Activated T-cell treated with anti-CD3 and anti-CD28 coated beads, Interleukin-2, amount 50 U/mL, for 24 hours (primary cell): ENCODE data around the gene COA5.
A peak's percentile ranks its signal among the peaks of the same experiment; 100 is the strongest.

ENCODE experiments used
- DNase-seq: peaks from one replicate; pipeline ENCODE4 v3.0.0-alpha.2; 2020
- H3K27ac Mint-ChIP-seq: 2 replicates; pipeline ENCODE4 v1.8.0; 2020; ENCODE audit warnings: mild to moderate bottlenecking, mixed read lengths
- H3K27me3 Mint-ChIP-seq: 2 replicates; pipeline ENCODE4 v1.8.0; 2020; ENCODE audit warnings: mixed read lengths
- H3K36me3 Mint-ChIP-seq: 2 replicates; pipeline ENCODE4 v1.8.0; 2020; ENCODE audit warnings: low read depth, mixed read lengths
- H3K4me1 Mint-ChIP-seq: 2 replicates; pipeline ENCODE4 v1.8.0; 2020; ENCODE audit warnings: low read depth, mixed read lengths
- H3K4me3 Mint-ChIP-seq: 2 replicates; pipeline ENCODE4 v1.8.0; 2020; ENCODE audit warnings: mild to moderate bottlenecking, moderate library complexity, mixed read lengths
- H3K9me3 Mint-ChIP-seq: 2 replicates; pipeline ENCODE4 v1.8.0; 2020; ENCODE audit warnings: mixed read lengths

COA5 gene

DNA sequence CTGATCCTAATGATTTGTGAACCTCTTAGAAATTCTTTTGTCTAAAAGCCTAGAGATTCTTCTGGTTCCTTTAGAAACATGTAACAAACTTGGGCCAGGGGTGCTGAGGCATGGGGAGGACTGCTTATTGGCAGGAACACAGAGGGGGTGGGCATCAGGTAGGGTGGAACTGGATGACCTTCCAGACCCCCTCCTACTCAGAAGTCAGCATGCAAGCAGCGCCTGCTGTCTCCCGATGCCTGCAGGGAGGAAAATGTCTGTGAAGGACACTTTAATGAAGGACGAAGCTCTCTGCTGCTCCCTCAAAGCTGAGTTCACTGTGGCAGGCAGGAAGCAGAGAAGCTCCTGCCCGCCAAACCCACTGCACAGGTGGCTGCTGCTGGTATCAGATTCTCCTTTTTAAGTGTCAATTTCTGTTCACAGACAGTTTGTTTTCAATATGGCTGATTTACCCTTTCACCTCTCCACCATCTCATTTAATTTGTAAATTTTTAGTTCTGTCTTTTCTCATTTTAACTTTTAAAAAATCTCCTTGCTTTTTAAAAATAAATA is 19.4 kb downstream of the COA5 start:
- peaks cover 91% of the 10 kb centered on the region for H3K36me3 Mint-ChIP-seq
- no peaks in the 10 kb centered on the region for H3K27me3 Mint-ChIP-seq
- peaks cover 8% of the 10 kb centered on the region for H3K4me1 Mint-ChIP-seq
- H3K9me3 Mint-ChIP-seq = peaks cover 2% of the 10 kb centered on the region
- peak overlapping the region; percentile 74 for H3K27ac Mint-ChIP-seq
- no peak overlapping the region for H3K4me3 Mint-ChIP-seq
- DNase-seq = no peak

GRCh38 chr2:98586551-98587140 is 21.7 kb downstream of the COA5 start:
- Mint-ChIP-seq H3K4me3 (no peak overlapping the region), H3K36me3 (peaks cover 89% of the 10 kb centered on the region), H3K9me3 (no peaks in the 10 kb centered on the region), H3K27me3 (no peaks in the 10 kb centered on the region), H3K27ac (peak overlapping the region; percentile 12), H3K4me1 (peaks cover 8% of the 10 kb centered on the region)
- no peak for DNase-seq

GRCh38 chr2:98585386-98585785 is 22.9 kb downstream of the COA5 start:
- Mint-ChIP-seq H3K27me3 (no peaks in the 10 kb centered on the region), H3K27ac (peak overlapping the region; percentile 69), H3K4me1 (peaks cover 7% of the 10 kb centered on the region), H3K4me3 (no peak overlapping the region), H3K9me3 (no peaks in the 10 kb centered on the region), H3K36me3 (peaks cover 85% of the 10 kb centered on the region)
- DNase-seq = no peak

DNA sequence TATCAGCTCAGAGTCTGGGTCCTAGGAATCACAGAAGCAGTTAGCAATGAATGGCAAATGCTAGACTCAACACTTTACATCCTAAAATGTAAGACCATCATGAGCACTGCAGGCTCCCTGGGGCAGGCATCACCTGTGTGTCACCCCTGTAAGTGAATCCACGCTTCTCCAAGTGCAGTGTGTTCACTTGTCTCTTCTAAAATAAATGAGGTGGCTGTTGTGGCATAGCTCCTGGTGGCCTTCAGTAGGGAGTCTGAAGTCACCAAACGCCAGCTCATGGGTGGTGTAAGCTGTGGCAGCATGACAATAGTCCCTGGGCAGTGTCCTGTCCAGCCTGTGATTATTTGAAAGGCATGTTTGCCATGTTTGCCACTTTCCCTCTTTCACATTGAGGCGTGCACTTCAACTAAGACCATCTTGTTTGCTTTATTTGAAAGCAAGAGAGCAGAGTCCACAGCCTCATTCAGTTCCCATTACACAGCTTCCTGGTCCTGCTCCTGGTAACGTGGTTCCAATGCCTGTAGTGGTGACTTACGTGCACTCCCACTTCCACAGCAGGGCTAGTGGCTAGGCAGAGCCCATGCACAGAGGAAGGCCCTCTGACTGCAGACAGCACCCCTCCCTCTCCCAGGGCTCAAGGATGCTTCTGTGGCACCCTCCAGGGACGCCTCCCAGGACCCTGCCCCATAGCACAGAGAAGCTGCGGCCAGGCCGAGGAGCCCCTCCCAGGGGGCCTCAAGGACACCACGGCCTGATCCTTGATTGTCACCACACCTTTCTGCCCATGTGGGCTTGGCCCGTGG is 24.3 kb downstream of the COA5 start:
- no peak for DNase-seq
- peak overlapping the region; percentile 47 for H3K27ac Mint-ChIP-seq
- H3K36me3 Mint-ChIP-seq = peaks cover 82% of the 10 kb centered on the region
- H3K4me1 Mint-ChIP-seq = peaks cover 5% of the 10 kb centered on the region
- no peaks in the 10 kb centered on the region for H3K9me3 Mint-ChIP-seq
- no peaks in the 10 kb centered on the region for H3K27me3 Mint-ChIP-seq
- no peak overlapping the region for H3K4me3 Mint-ChIP-seq

GRCh38 chr2:98583276-98583675 is 25.0 kb downstream of the COA5 start:
- Mint-ChIP-seq H3K9me3 (no peaks in the 10 kb centered on the region), H3K27me3 (no peaks in the 10 kb centered on the region), H3K36me3 (peaks cover 85% of the 10 kb centered on the region), H3K27ac (peak overlapping the region; percentile 61), H3K4me3 (no peak overlapping the region), H3K4me1 (peaks cover 2% of the 10 kb centered on the region)
- no peak for DNase-seq

DNA sequence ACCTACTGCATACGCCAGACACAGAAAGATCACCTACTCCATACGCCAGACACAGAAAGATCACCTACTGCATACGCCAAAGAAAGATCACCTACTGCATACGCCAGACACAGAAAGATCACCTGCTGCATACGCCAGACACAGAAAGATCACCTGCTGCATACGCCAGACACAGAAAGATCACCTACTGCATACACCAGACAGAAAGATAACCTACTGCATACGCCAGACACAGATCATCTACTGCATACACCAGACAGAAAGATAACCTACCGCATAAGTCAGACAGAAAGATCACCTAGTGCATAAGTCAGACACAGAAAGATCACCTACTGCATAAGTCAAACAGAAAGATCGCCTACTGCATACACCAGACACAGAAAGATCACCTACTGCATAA is 25.8 kb downstream of the COA5 start:
- H3K27me3 Mint-ChIP-seq = no peaks in the 10 kb centered on the region
- no peak overlapping the region for H3K4me3 Mint-ChIP-seq
- H3K4me1 Mint-ChIP-seq = no peaks in the 10 kb centered on the region
- no peak for DNase-seq
- H3K36me3 Mint-ChIP-seq = peaks cover 85% of the 10 kb centered on the region
- H3K9me3 Mint-ChIP-seq = no peaks in the 10 kb centered on the region
- no peak overlapping the region for H3K27ac Mint-ChIP-seq

GRCh38 chr2:98580656-98581284 is 27.5 kb downstream of the COA5 start:
- H3K36me3 Mint-ChIP-seq = peaks cover 86% of the 10 kb centered on the region
- no peaks in the 10 kb centered on the region for H3K27me3 Mint-ChIP-seq
- H3K9me3 Mint-ChIP-seq = no peaks in the 10 kb centered on the region
- H3K4me3 Mint-ChIP-seq = no peak overlapping the region
- no peaks in the 10 kb centered on the region for H3K4me1 Mint-ChIP-seq
- H3K27ac Mint-ChIP-seq = peak overlapping the region; percentile 38
- no peak for DNase-seq

- Mint-ChIP-seq H3K36me3 (peaks cover 86% of the 10 kb centered on the region), H3K4me3 (no peak overlapping the region), H3K4me1 (no peaks in the 10 kb centered on the region), H3K27me3 (no peaks in the 10 kb centered on the region), H3K27ac (peak overlapping the region; percentile 38), H3K9me3 (no peaks in the 10 kb centered on the region)
- DNase-seq = no peak
Observed at GRCh38 chr2:98579926-98580325, 28.4 kb downstream of the COA5 start.

DNA sequence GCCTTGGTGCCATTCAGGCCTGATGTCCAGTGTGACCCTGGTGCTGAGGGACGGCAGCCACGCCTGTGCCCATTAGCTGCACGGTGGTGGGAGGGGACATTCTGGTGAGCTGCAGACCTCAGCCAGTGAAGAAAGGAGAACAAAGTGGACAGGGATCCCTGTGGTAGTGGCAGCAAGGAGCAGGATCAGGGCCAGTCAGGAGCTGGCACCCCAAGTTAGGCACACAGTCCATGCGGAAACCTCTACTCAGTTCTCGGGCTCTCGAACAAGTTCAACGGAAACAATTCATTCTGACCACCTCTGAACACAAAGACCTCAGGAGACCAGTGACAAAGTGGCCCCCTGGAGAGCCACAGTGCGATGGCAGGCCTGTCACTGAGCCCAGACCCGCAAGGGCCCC is 30.1 kb downstream of the COA5 start:
- Mint-ChIP-seq H3K36me3 (peaks cover 83% of the 10 kb centered on the region), H3K27ac (peak overlapping the region; percentile 15)

GRCh38 chr2:98577313-98577712 is 31.0 kb downstream of the COA5 start:
- DNase-seq = no peak
- peak overlapping the region; percentile 23 for H3K27ac Mint-ChIP-seq
- H3K4me3 Mint-ChIP-seq = no peak overlapping the region
- no peaks in the 10 kb centered on the region for H3K27me3 Mint-ChIP-seq
- H3K9me3 Mint-ChIP-seq = no peaks in the 10 kb centered on the region
- no peaks in the 10 kb centered on the region for H3K4me1 Mint-ChIP-seq
- peaks cover 85% of the 10 kb centered on the region for H3K36me3 Mint-ChIP-seq

More for the DNA sequence above, 30.1 kb downstream of the COA5 start:
- H3K27me3 Mint-ChIP-seq = no peaks in the 10 kb centered on the region
- no peak for DNase-seq
- no peaks in the 10 kb centered on the region for H3K9me3 Mint-ChIP-seq
- H3K4me3 Mint-ChIP-seq = no peak overlapping the region
- H3K4me1 Mint-ChIP-seq = no peaks in the 10 kb centered on the region

DNA sequence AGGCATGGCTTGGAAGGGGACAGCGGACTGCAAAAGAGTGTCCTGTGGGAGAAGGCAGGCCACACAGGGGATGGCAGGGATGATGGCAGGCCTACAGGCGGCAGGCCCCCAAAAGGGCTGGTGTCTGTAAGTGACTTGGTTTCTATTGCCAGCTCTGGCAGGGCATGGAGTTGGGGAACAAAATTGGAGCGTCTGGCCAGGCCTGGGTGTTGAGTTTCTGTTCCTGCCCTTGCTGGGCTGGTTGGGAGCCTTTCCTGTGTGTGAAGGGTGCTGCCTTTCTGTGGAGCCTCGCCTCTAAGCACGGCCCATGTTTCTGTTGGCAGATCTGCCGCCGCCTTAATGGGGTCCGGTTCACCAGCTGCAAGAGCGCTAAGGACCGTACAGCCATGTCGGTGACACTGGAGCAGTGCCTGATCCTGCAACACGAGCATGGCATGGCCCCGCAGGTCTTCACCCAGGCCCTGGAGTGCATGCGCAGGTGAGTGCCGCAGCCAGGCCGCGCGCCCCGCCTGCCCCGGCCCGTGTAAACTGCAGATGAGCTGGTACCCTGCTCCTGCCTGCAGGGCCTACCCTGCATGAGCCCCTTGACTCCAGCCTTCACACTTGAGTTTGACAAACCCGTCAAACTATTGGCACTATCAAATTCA is 31.5 kb downstream of the COA5 start:
- no peaks in the 10 kb centered on the region for H3K4me1 Mint-ChIP-seq
- H3K27me3 Mint-ChIP-seq = no peaks in the 10 kb centered on the region
- no peak for DNase-seq
- no peaks in the 10 kb centered on the region for H3K9me3 Mint-ChIP-seq
- no peak overlapping the region for H3K4me3 Mint-ChIP-seq
- peak overlapping the region; percentile 24 for H3K27ac Mint-ChIP-seq
- peaks cover 83% of the 10 kb centered on the region for H3K36me3 Mint-ChIP-seq

- Mint-ChIP-seq H3K27me3 (no peaks in the 10 kb centered on the region), H3K9me3 (no peaks in the 10 kb centered on the region), H3K27ac (no peak overlapping the region), H3K4me1 (no peaks in the 10 kb centered on the region), H3K4me3 (no peak overlapping the region), H3K36me3 (peaks cover 92% of the 10 kb centered on the region)
- DNase-seq = no peak
Observed at GRCh38 chr2:98573426-98573825, 34.9 kb downstream of the COA5 start.

GRCh38 chr2:98572676-98573075 is 35.6 kb downstream of the COA5 start:
- Mint-ChIP-seq H3K27ac (no peak overlapping the region), H3K4me1 (no peaks in the 10 kb centered on the region), H3K9me3 (no peaks in the 10 kb centered on the region), H3K36me3 (peaks cover 91% of the 10 kb centered on the region), H3K27me3 (no peaks in the 10 kb centered on the region), H3K4me3 (no peak overlapping the region)
- no peak for DNase-seq

DNA sequence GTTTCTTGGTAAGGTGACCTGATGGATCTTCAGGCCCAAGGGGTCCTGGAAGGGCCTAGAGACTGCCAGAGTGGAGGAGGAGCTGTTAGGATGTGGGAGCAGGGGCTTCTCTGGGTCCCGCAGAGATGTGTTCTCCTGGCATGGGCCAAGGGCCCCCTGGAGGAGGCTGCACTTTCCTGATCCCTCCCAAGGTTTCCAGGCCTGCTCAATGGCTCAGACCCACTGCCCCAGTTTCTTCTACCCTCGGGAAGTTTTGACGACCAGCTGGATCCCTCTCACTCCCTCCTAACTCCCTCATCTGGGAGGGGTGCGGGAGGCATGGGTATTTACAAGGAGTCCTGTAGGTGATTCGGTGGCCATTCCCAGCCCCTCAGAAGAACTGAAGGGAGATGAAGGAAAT is 36.1 kb downstream of the COA5 start:
- Mint-ChIP-seq H3K27me3 (no peaks in the 10 kb centered on the region), H3K36me3 (peaks cover 90% of the 10 kb centered on the region), H3K9me3 (no peaks in the 10 kb centered on the region), H3K4me1 (no peaks in the 10 kb centered on the region), H3K4me3 (no peak overlapping the region), H3K27ac (no peak overlapping the region)
- DNase-seq = no peak
